ENCODE data around the gene BOD1L2.

BOD1L2 gene

DNA sequence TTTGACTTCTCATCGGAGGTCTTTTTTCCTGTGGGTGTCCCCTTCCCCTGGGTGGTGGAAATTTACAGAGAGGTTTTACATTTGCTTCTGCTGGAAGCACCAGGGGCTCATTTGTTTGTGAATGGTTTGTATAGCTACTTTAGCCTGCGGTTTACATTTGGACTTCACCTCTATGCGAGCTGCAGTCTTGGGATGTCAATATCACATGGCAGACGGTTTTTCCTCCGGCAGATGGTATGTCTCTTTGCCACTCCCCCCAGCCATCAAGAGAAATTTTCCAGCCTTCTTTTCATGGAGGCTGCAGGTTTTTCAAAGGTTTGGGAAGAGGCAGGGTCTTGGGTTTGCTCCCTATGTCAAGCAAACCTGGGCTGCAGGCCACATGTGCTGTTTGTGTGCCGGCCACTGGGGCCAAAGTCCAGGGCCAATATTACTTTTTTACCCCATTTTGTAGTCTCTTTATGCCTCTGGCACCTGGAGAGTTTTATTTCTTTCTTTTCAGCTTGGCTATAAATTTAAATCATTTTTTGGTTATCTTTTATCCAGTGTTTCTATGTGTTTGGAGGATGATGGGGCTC lies 23.9 kb upstream of the BOD1L2 start:
- TF ChIP-seq, protein P1, sequence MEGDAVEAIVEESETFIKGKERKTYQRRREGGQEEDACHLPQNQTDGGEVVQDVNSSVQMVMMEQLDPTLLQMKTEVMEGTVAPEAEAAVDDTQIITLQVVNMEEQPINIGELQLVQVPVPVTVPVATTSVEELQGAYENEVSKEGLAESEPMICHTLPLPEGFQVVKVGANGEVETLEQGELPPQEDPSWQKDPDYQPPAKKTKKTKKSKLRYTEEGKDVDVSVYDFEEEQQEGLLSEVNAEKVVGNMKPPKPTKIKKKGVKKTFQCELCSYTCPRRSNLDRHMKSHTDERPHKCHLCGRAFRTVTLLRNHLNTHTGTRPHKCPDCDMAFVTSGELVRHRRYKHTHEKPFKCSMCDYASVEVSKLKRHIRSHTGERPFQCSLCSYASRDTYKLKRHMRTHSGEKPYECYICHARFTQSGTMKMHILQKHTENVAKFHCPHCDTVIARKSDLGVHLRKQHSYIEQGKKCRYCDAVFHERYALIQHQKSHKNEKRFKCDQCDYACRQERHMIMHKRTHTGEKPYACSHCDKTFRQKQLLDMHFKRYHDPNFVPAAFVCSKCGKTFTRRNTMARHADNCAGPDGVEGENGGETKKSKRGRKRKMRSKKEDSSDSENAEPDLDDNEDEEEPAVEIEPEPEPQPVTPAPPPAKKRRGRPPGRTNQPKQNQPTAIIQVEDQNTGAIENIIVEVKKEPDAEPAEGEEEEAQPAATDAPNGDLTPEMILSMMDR (IDR thresholded peaks at IDR 0.05; ENCODE audit: extremely low read depth, insufficient read depth, missing control alignments), result no peak
- no peak for DNase-seq (ENCODE audit: low spot score)
- in situ Hi-C loops (cut with MboI; ENCODE audit: low pct_unique_long_range_greater_than_20kb, low sequenced_read_pairs, unreplicated experiment), result no loop called here

DNA sequence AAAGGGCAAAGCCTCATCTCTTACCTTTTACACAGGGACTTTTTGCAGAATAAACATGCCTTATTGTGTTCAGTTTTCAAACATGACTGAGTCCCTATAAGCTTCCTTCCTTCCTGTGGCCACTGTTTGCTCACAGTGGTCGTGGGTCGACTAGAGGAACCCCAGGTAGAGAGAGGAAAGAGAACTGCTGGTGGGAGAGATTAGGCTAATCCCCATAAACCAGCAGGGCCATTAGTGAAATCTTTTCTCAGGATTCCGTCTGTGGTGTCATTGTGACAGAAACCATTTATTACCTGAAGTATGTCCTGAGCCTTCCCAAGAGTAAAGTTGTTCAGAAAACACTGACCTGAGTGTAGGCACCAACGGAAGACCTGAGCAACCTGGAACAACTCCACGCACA lies 21.3 kb upstream of the BOD1L2 start:
- TF ChIP-seq, protein P1 (IDR thresholded peaks at IDR 0.05; ENCODE audit: extremely low read depth, insufficient read depth, missing control alignments), result no peak
- in situ Hi-C loops (cut with MboI; ENCODE audit: low pct_unique_long_range_greater_than_20kb, low sequenced_read_pairs, unreplicated experiment), result no loop called here
- no peak for DNase-seq (ENCODE audit: low spot score)

- no peak for DNase-seq (ENCODE audit: low spot score)
- in situ Hi-C loops (cut with MboI; ENCODE audit: low pct_unique_long_range_greater_than_20kb, low sequenced_read_pairs, unreplicated experiment), result no loop called here
- TF ChIP-seq, protein P1 (IDR thresholded peaks at IDR 0.05; ENCODE audit: extremely low read depth, insufficient read depth, missing control alignments), result no peak
These were observed 18.5 kb upstream of the BOD1L2 start for GRCh38 chr18:57128220-57128932.

DNA sequence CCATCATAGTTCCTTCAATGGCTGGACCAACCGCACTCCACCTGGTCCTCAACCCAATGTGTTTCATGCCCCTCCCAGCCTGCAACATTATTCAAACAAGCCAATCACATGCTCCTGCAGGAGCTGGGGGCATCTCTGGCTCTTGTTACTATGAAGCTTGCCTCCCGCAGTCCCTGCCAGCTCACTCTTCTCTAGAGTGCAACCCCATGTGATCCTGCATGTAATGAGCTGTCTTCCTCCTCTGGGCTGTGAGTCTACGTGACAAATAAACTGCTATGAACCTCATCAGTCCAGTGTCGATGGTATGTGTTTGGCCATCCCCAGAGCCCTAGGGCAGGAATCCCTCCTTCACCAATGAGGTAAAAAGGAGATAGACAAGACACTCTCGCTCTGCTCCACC lies 15.8 kb upstream of the BOD1L2 start:
- no peak for DNase-seq (ENCODE audit: low spot score)
- TF ChIP-seq, protein P1 (IDR thresholded peaks at IDR 0.05; ENCODE audit: extremely low read depth, insufficient read depth, missing control alignments), result no peak
- in situ Hi-C loops (cut with MboI; ENCODE audit: low pct_unique_long_range_greater_than_20kb, low sequenced_read_pairs, unreplicated experiment), result no loop called here

DNA sequence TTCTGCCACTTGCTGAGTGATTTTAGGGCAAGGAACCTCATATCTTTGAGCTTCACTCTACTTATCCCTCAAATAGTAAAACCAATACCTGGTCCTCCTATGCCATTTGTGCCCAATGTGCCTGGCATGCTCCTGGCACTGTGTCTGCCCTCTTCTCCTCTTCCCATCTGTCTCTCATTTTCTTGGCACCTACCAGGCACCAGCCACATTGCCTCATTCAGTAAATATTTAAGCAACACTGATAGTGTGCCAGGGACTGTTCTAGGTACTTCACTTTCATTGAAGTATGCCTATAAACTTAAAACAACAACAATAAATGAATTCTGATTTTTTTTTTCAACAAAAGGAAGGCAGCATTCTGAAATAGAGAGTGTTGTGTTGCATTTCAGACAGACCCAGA lies 15.1 kb upstream of the BOD1L2 start:
- TF ChIP-seq, protein P1 (IDR thresholded peaks at IDR 0.05; ENCODE audit: extremely low read depth, insufficient read depth, missing control alignments), result no peak
- no peak for DNase-seq (ENCODE audit: low spot score)
- in situ Hi-C loops (cut with MboI; ENCODE audit: low pct_unique_long_range_greater_than_20kb, low sequenced_read_pairs, unreplicated experiment), result no loop called here

DNA sequence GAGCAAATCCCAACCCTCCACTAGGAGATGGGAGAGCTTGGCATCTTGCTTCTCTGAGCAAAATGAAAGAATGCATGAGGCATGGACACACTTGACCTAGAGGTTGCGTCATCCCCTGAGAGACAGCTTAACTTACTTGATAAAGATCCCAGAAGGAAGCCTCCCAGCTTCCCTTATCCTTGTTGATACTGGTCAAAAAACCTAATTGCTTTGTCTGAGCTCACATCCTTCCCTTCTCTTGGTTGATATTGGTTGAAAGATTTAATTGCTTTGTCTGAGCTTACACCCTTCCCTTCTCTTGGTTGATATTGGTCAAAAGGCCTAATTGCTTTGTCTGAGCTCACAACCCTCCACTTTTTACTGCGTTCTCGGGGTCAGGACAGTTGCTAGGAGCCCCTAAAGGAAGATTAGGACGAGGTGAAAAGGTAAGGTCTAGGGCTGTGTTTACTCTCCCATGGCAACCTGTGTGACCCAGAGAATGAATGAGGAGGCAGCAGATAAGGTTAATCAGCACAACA lies 12.2 kb upstream of the BOD1L2 start:
- TF ChIP-seq, protein P1 (IDR thresholded peaks at IDR 0.05; ENCODE audit: extremely low read depth, insufficient read depth, missing control alignments), result no peak
- in situ Hi-C loops (cut with MboI; ENCODE audit: low pct_unique_long_range_greater_than_20kb, low sequenced_read_pairs, unreplicated experiment), result no loop called here
- DNase-seq (ENCODE audit: low spot score), result no peak
